ENCODE results near the gene ZSCAN9.

The ZSCAN9 gene

GRCh38 chr6:28220257-28221133 lies 4.6 kb upstream of the ZSCAN9 start:
- FAIRE-seq, result no peak
- DNase-seq (ENCODE audit: insufficient read length, low spot score), result no peak

DNA sequence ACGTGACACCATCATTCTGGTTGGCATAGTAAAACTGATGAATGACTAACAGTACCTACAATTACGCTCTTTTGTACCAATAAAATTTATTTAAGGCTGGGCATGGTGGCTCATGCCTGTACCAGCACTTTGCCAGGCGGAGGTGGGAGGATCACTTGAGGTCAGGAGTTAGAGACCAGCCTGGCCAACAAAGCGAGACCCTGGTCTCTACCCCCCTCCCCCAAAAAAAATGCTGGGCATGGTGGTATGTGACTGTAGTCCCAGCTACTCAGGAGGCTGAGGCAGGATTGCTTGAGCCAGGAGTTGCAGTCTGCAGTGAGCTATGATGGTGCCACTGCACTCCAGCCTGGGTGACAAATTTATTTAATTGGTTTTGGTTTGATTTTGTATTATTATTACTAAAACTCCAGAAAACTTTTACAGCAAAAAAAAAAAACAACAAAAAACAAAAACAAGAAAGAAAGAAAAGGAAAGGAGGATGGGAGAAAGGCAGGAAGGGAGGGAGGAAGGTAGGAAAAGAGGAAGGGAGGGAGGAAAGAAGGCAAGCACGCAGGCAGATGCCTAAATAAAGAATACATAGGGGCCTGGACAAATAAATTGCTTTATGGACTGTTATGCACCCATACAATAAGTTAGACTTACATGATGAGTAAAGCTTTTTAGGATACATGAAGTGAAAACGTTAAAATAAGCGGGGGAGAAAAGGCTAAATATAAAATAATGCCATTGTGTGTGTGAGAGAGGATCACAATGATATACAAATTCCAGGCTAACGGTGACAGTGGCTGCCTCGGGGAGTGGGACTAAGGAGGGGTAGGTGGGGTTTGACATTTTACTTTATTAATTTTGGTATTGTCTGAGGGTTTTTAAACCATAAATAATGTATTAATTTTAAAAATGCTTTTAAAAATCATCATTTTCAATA lies 682 bp upstream of the ZSCAN9 start:
- FAIRE-seq (no peak), DNase-seq (ENCODE audit: insufficient read length, low spot score) (no peak)

GRCh38 chr6:28226460-28226859 lies 1.4 kb downstream of the ZSCAN9 start:
- no peak for FAIRE-seq
- no peak for DNase-seq (ENCODE audit: insufficient read length, low spot score)

- no peak for DNase-seq (ENCODE audit: insufficient read length, low spot score)
Measured at GRCh38 chr6:28232785-28233184, 7.7 kb downstream of the ZSCAN9 start.

DNA sequence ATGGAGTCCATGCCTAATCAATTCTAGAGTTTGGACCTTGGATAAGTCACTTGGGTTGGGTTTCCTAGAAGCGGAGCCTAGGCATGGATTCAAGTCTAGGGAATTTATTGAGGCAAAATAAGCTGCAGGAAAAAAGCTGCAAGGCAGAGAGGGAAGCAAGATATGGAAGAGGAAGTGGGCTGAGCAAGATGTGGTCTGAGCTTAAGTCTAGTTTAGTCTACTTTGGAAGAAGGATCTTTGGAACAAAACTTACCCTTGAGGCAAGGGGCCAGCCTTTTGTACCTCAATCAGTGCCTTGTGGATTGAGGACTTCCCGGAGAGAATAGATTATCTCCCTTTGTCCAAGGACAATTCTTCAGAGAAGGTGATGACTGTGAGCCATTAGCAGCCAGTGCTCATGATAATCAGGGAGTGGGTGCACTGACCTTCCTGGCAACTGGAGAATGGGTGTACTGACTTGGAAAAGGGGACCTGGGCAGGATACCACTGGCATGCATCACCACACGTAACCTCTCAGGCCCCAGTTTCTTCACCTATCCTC lies 10.9 kb downstream of the ZSCAN9 start:
- no peak for FAIRE-seq

More at GRCh38 chr6:28232785-28233184, 7.7 kb downstream of the ZSCAN9 start:
- no peak for FAIRE-seq

GRCh38 chr6:28239636-28240035 lies 14.6 kb downstream of the ZSCAN9 start:
- no peak for FAIRE-seq

More for the DNA sequence above, 10.9 kb downstream of the ZSCAN9 start:
- DNase-seq (ENCODE audit: insufficient read length, low spot score), result no peak

DNA sequence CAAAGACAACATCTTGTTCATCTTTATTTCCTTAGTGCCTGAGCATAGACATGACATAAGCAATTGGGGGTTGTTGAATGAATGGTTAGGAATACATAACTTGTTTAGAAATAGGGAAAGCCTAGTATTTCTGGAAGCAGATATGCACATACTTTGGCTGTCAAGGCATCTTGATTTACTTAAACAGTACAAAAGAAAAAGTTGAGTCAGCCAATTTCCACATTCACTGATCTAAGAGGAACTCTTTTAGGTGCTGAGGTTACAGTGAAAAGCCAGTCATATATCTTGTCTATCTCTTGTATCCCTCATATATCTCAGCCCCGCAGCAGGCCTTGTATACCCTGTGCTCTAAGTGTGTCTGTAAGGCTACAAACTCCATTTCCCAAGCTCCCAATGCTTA lies 15.4 kb downstream of the ZSCAN9 start:
- DNase-seq (ENCODE audit: insufficient read length, low spot score) (no peak), FAIRE-seq (no peak)

More at GRCh38 chr6:28239636-28240035, 14.6 kb downstream of the ZSCAN9 start:
- DNase-seq (ENCODE audit: insufficient read length, low spot score), result no peak

DNA sequence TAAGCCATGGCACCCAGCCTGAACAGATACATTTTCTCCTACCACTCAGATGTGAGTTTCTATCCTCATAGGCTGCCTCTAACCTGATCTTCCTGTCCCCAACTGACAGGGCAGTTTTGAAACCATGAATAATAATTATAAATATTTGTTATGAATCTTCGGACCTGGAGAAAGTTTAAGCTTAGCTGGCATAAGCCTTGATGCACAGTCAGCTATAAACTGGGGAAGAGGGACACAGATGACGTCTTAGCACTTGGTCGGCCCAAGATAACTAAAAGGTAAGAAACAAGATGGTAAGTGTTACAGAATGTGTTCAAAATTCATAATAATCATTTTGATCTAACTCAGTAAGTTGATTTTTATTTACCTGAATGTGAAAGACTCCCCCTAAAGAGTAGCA lies 18.9 kb downstream of the ZSCAN9 start:
- DNase-seq (ENCODE audit: insufficient read length, low spot score) (no peak), FAIRE-seq (no peak)

GRCh38 chr6:28245206-28245941 lies 20.3 kb downstream of the ZSCAN9 start:
- DNase-seq (ENCODE audit: insufficient read length, low spot score) (no peak), FAIRE-seq (no peak)

DNA sequence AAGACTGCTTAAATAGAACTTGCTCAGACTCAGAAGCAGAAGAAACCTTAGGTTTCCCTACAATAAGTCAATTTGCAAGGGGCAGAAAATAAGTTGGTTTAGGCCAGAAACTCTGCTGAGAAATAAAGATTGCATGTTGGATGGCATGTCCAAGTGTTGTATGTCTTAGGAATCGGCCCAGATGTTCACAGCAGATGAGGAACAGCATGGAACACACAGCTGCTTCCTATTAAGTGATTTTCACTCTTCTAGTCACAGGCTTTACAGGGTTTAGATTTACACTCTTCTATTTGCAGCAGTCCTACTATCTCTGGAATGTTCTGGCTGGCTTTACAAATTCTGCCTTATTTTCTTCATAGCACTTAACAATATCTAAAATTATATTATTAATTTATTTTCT lies 23.8 kb downstream of the ZSCAN9 start:
- no peak for DNase-seq (ENCODE audit: insufficient read length, low spot score)
- FAIRE-seq, result no peak

DNA sequence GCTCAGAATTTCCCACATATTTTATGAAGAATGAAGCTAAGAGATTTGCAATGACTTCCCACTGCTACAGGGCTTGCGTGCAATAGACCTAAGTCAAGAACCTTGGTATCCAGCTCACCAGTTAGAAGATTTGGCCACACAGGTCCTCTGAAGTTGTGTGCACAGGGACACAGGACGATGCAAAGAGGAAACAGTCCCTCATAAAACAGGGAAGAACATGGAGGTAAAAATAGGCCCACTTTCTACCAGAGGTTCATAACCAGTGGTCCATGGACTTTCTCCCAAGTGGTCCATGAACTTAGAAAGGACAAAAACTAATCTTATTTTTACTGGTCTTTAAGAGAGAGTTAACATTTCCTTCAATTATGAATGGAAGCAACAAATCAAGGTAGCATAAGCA lies 25.7 kb downstream of the ZSCAN9 start:
- FAIRE-seq, result no peak
- DNase-seq (ENCODE audit: insufficient read length, low spot score), result no peak

GRCh38 chr6:28251661-28252008 lies 26.6 kb downstream of the ZSCAN9 start:
- DNase-seq (ENCODE audit: insufficient read length, low spot score) (no peak), FAIRE-seq (no peak)

DNA sequence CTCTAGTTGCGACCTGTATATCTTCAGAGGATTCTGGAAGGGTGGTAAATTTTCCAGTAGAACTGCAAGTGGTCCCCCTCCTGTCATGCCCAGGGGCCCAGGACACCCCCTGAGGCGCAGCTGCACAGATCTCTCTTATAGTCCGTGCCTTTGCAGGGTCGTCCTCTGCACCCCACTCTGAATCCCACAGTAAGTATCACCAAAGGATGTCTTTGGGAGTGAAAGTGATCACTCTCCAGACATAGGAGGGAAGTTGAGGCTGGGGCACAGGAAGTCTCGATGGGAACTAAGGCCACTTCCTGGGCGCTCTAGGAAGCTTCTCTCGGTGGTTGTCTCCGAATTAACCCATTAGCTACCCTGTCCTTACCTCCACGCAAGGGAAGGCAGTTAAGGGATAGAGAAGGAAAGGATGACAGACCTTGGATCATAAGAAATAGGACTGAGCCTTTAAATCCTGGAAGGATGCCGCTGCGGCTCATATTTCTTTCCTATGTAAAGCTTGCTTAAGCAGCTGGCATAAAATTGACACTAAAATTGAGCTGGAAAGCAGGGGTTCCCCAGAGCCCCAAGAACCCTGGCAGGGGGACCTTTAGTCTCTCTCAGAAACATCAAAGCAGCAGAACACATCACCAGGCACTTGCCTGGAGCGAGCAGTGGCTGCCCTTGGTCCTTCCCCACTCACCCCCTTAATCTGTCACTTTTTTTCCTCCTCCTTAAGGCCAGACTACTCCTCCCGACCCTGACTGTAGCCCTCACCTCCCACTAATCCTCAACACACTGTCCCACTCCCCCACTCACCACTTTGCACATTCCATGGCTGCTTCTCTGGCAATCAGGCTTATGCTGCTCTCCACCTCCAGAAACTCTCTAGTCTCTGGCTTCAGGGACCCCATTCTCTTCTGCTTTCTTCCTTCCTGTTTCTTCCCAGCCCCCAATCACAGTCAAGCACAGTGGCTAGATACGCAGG lies 27.2 kb downstream of the ZSCAN9 start, which contains the start of gene ZKSCAN4:
Gene ZKSCAN4, minus strand, starts transcription at position 261 of the 967 bp plus-strand sequence. CDS start 289 bp downstream, outside the sequence.
- FAIRE-seq (no peak), DNase-seq (ENCODE audit: insufficient read length, low spot score) (peak; percentile 84)

DNA sequence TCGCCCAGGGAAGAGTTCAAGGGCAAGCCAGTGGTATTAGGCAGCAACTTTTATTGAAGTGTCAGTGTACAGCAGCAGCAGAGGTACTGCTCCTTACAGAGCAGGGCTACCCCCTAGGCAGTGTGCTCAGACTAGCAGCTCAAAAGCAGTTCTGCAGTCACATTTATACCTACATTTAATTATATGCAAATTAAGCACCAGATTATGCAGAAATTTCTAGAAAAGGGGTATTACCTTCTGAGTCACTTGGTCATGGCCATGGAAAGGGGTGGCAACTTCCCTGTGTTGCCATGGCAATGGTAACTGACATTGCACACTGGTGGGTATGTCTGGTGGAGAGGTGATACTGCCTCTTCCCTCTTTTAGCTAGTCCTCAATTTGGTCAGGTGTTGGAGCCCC lies 29.0 kb downstream of the ZSCAN9 start:
- FAIRE-seq, result no peak
- DNase-seq (ENCODE audit: insufficient read length, low spot score), result no peak

GRCh38 chr6:28257042-28257441 lies 32.0 kb downstream of the ZSCAN9 start:
- FAIRE-seq (no peak), DNase-seq (ENCODE audit: insufficient read length, low spot score) (no peak)

DNA sequence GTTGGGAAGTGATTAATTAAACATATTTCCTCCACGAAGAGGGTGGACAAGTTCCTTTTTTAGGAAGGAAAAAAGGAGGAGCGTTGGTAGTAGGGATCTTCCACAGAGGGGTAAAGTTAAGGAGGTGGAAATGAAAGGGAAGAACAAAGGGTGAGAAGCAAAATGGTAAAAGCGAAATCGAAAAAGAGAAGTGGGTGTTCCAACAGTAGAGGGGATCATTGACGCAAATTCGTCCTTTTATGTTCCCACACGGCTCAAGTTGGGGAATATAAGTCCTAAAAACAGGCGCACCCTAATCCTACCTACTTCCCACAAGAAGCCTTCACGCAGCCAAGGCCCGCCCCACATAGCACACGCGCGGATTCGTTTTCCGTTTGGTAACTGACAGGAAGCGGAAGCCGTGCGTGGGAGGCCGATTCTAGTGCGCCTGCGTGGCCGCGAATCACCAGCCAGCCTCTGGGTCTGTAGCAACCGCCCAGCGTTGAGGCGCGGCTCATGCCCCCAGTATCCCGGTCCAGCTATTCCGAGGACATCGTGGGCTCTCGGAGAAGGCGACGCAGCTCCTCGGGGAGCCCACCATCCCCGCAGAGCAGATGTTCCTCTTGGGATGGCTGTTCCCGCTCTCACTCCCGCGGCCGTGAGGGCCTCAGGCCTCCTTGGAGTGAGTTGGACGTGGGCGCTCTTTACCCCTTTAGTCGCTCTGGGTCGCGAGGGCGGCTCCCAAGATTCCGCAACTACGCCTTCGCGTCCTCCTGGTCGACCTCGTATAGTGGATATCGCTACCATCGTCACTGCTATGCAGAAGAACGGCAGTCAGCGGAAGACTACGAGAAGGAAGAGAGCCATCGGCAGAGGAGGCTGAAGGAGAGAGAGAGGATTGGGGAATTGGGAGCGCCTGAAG lies 34.1 kb downstream of the ZSCAN9 start, which contains the start of gene NKAPL:
Gene NKAPL, plus strand, starts transcription at position 421 of the 901 bp plus-strand sequence. Its CDS starts 75 bp downstream, at position 496.
- FAIRE-seq, result no peak
- DNase-seq (ENCODE audit: insufficient read length, low spot score), result no peak

- no peak for FAIRE-seq
- no peak for DNase-seq (ENCODE audit: insufficient read length, low spot score)
Measured at GRCh38 chr6:28263922-28264321, 38.8 kb downstream of the ZSCAN9 start.

- no peak for FAIRE-seq
Measured at GRCh38 chr6:28264834-28265401, 39.8 kb downstream of the ZSCAN9 start.

More at GRCh38 chr6:28264834-28265401, 39.8 kb downstream of the ZSCAN9 start:
- DNase-seq (ENCODE audit: insufficient read length, low spot score), result no peak

Data from HTR-8/SVneo (cell line).